Measurements from ENCODE around the gene TCF7L1. TPM values are rescaled to one million over a fixed set of nuclear protein-coding genes. Genes with fewer than 3 reads are reported as not detected.

TCF7L1 gene
- total RNA-seq, 4 donors from 2014 or later, result 0.29 to 4.0 (median 1.3) TPM

DNA sequence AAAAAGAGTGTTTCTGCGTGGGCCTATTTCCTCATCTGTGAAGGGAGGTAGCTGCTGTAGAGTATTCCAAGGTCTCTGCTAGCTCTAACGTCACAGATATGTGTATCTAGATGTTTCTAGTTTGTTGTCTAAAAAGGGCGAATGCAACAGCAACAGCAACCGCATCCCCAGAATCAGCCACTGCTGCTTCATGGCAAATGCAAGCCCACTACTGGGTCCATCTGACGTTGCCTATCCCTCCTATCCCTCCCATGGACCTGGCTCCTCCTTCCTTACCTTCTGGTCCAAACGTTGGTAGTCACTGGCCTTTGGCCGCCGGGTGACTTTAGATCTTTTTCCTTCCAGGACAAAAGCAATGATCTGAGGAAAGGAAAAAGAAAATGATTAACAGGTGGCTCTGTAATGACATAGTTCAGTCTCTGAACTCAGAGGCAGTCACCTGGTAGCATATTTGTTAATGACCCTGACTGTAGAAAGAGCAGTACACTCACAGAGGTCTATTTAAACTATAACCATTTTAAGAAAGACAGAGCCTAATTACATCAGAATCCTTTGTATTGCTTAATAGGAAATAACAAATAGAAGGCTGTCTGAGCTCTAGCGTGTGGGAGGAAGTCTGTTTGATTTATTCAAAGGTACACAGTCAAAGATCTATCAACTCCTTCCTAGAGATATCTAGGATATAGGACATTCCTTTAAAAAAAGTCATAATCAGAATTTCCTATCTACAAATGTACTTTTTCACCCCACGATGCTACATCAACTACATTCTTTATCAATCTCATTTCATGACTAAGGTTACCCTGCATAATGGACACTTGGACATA is 191.7 kb downstream of the TCF7L1 start:
- no peaks in the 10 kb centered on the region for H3K27me3 ChIP-seq
- peaks cover 16 to 52% (median 21%) of the 10 kb centered on the region in 3 donors for H3K36me3 ChIP-seq
- peak overlapping the region in 1 of 4 donors; percentile 98 for H3K27ac ChIP-seq
- intact Hi-C loops (cut with DNase I), result no loop called here
- H3K9me3 ChIP-seq, result no peaks in the 10 kb centered on the region
- H3K4me1 ChIP-seq, result peaks cover 11 to 85% (median 28%) of the 10 kb centered on the region in 3 donors
- DNase-seq, result no peak
- TF ChIP-seq POLR2A (IDR thresholded peaks at IDR 0.05), result no peak
- TF ChIP-seq, protein P1, sequence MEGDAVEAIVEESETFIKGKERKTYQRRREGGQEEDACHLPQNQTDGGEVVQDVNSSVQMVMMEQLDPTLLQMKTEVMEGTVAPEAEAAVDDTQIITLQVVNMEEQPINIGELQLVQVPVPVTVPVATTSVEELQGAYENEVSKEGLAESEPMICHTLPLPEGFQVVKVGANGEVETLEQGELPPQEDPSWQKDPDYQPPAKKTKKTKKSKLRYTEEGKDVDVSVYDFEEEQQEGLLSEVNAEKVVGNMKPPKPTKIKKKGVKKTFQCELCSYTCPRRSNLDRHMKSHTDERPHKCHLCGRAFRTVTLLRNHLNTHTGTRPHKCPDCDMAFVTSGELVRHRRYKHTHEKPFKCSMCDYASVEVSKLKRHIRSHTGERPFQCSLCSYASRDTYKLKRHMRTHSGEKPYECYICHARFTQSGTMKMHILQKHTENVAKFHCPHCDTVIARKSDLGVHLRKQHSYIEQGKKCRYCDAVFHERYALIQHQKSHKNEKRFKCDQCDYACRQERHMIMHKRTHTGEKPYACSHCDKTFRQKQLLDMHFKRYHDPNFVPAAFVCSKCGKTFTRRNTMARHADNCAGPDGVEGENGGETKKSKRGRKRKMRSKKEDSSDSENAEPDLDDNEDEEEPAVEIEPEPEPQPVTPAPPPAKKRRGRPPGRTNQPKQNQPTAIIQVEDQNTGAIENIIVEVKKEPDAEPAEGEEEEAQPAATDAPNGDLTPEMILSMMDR (IDR thresholded peaks at IDR 0.05), result no peak
- WGBS, 2 donors, result 39 to 43% methylated on average over 7 to 10 of the region's 10 CpGs
- H3K4me3 ChIP-seq, result peak overlapping the region in 3 of 4 donors; percentile 71 to 95 (median 93)

DNA sequence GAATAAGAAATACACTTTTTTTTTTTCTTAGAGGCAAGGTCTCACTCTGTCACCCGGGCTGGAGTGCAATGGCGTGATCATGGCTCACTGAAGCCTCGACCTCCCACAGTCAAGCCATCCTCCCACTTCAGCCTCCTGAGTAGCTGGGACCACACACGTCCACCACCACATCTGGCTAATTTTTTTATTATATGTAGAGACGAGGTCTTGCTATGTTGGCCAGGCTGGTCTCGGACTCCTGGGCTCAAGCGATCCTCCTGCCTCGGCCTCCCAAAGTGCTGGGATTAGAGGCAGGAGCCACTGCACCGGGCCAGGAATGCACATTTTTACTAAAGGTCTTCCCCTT is 192.2 kb downstream of the TCF7L1 start:
- TF ChIP-seq, protein P1 (IDR thresholded peaks at IDR 0.05), result no peak
- no peak for TF ChIP-seq POLR2A (IDR thresholded peaks at IDR 0.05)
- no peak for DNase-seq
- intact Hi-C loops (cut with DNase I), result no loop called here
- WGBS, 2 donors, result 57 to 59% methylated on average over 9 of the region's 9 CpGs
- Histone ChIP-seq H3K27ac (peak overlapping the region in 1 of 4 donors; percentile 98), H3K9me3 (no peaks in the 10 kb centered on the region), H3K27me3 (no peaks in the 10 kb centered on the region), H3K36me3 (peaks cover 16 to 46% (median 21%) of the 10 kb centered on the region in 3 donors), H3K4me1 (peaks cover 11 to 79% (median 28%) of the 10 kb centered on the region in 3 donors), H3K4me3 (peak overlapping the region; percentile 71 to 95 (median 84))

DNA sequence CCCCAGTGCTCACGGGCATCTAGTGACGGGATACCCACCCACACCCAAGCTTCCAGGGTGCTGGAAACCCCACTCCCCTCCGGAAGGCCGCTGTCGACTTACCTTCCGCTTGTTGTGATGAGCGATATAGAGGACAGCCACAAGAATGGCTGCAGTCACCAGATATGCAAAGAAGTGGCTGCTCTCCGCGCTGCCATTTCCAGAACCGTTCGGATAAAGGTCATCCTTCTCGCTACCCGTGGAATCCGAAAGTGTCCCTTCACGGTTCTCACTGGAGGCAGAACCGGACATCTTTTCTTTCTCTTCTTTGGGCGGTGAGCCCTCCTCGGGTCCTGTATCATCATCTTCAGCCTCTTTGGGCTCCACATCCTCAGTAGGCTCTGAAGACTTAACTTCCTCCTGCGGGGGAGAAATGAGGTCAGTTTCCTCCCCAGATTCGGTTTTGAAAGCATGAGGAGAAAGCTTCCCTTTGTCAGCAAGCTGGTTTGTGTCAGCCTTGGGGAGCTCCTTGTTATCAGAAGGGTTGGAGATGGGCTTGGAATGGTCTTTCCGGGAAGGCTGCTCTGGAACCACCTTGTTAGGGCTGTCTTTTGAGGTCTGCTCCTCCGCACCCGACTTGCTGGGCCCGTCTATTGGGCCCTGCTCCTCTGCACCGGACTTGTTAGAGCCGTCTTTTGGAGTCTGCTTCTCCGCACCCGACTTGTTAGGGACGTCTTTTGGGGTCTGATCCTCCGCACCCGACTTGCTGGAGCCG is 193.4 kb downstream of the TCF7L1 start:
- peaks cover 16 to 34% (median 16%) of the 10 kb centered on the region in 3 donors for H3K36me3 ChIP-seq
- 10 to 12% methylated on average over 28 to 29 of the region's 32 CpGs for WGBS, 2 donors
- H3K27ac ChIP-seq, result peak overlapping the region; percentile 91 to 99 (median 98)
- H3K4me1 ChIP-seq, result peaks cover 11 to 67% (median 28%) of the 10 kb centered on the region in 3 donors
- TF ChIP-seq POLR2A (IDR thresholded peaks at IDR 0.05), result no peak
- TF ChIP-seq, protein P1 (IDR thresholded peaks at IDR 0.05), result no peak
- intact Hi-C loops (cut with DNase I), result no loop called here
- DNase-seq, result no peak
- no peaks in the 10 kb centered on the region for H3K27me3 ChIP-seq
- peak overlapping the region; percentile 71 to 95 (median 84) for H3K4me3 ChIP-seq
- no peaks in the 10 kb centered on the region for H3K9me3 ChIP-seq

DNA sequence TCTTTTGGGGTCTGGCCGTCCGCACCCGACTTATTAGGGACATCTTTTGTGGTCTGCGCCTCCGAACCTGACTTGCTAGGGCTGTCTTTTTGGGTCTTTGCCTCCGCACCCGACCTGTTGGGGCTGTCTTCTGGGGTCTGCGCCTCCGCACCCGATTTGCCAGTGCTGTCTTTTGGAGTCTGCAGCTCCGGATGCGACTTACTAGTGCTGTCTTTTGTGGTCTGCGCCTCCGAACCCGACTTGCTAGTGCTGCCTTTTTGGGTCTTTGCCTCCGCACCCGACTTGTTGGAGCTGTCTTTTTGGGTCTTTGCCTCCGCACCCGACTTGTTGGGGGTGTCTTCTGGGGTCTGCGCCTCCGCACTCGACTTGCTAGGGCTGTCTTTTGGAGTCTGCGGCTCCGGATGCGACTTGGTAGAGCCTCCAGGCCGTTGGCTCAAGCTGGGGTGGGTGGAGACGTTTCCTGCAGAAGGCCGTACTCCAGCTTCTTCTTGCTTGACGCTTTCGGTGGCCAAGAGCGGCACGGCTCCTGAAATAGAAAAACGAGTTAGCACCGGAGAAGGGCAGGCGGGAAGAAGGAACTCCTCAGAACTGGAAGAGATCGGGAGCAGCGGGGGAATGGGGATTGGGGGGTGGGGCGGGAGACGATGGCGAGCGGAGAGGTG is 194.1 kb downstream of the TCF7L1 start:
- Histone ChIP-seq H3K27ac (peak overlapping the region; percentile 91 to 99 (median 98)), H3K4me1 (peaks cover 11 to 60% (median 28%) of the 10 kb centered on the region in 3 donors), H3K36me3 (peaks cover 13 to 27% (median 16%) of the 10 kb centered on the region in 3 donors), H3K9me3 (no peaks in the 10 kb centered on the region), H3K4me3 (peak overlapping the region; percentile 71 to 95 (median 84)), H3K27me3 (no peaks in the 10 kb centered on the region)
- DNase-seq, result no peak
- TF ChIP-seq, protein P1 (IDR thresholded peaks at IDR 0.05), result no peak
- no peak for TF ChIP-seq POLR2A (IDR thresholded peaks at IDR 0.05)
- WGBS, 2 donors, result 1 to 3% methylated on average over 28 of the region's 41 CpGs
- intact Hi-C loops (cut with DNase I), result no loop called here

All from esophagus squamous epithelium (tissue), 5 donors.